CD4-positive, alpha-beta T cell (primary cell): Measurements from ENCODE around the gene SERPINB7. TPM values are rescaled to one million over a fixed set of nuclear protein-coding genes. Genes with fewer than 3 reads are reported as not detected.

ENCODE experiments used
- ATAC-seq: fragments of 200-7000 bp; cut with Tn5 transposase; one replicate; pipeline ENCODE4 v1.10.0; 2022; ENCODE audit warnings: mild to moderate bottlenecking; ENCODE audit not compliant: poor library complexity
- CTCF ChIA-PET: fragments of 350-600 bp; sonication (Branson Sonifier 250); formaldehyde crosslinking; loops from one replicate; lab custom pipeline; 2021; ENCODE audit warnings: antibody characterized with exemption, inconsistent platforms; lab: Charles Lee
- POLR2A ChIA-PET: fragments of 350-600 bp; sonication (Branson Sonifier 250); formaldehyde crosslinking; loops from one replicate; lab custom pipeline; 2021; ENCODE audit warnings: antibody characterized with exemption, inconsistent platforms; lab: Charles Lee
- DNase-seq, 14 experiments: peaks; one replicate each; pipeline ENCODE4 v3.0.0-alpha.2; 2013 to 2020; ENCODE audit warnings: mixed read lengths in 2 of 14
- H3K27ac ChIP-seq, 2 donors: one replicate each; pipeline versions ENCODE4 v1.5.1 to v1.7.0; 2013; ENCODE audit warnings: low read length in 2 of 2, low read depth in 1 of 2, mild to moderate bottlenecking in 1 of 2
- H3K27me3 ChIP-seq, 2 experiments: 1 replicate in 1 of 2; 2 replicates in 1 of 2; pipeline versions ENCODE4 v1.6.1 to v1.7.0; 2013; ENCODE audit warnings: low read length in 2 of 2, control low read depth in 1 of 2, mild to moderate bottlenecking in 1 of 2, moderate library complexity in 1 of 2; ENCODE audit not compliant: insufficient read depth in 2 of 2, control insufficient read depth in 1 of 2
- H3K36me3 ChIP-seq: one replicate; pipeline ENCODE4 v1.6.1; 2013; ENCODE audit warnings: low read length, control low read depth; ENCODE audit not compliant: insufficient read depth
- H3K4me1 ChIP-seq: one replicate; pipeline ENCODE4 v1.6.1; 2013; ENCODE audit warnings: low read length, control low read depth; ENCODE audit not compliant: insufficient read depth
- H3K4me3 ChIP-seq: one replicate; pipeline ENCODE4 v1.5.1; 2013; ENCODE audit warnings: mild to moderate bottlenecking, low read length, moderate library complexity
- H3K9me3 ChIP-seq, 2 experiments: 1 replicate in 1 of 2; 2 replicates in 1 of 2; pipeline versions ENCODE4 v1.6.1 to v1.7.0; 2013; ENCODE audit warnings: low read length in 2 of 2, mild to moderate bottlenecking in 2 of 2, control low read depth in 1 of 2, moderate library complexity in 1 of 2; ENCODE audit not compliant: control insufficient read depth in 1 of 2, insufficient read depth in 1 of 2
- H3K27ac Mint-ChIP-seq: one replicate; pipeline ENCODE4 v1.8.0; 2020; ENCODE audit warnings: mixed read lengths
- H3K27me3 Mint-ChIP-seq: one replicate; pipeline ENCODE4 v1.8.0; 2021; ENCODE audit warnings: mixed read lengths
- H3K36me3 Mint-ChIP-seq: one replicate; pipeline ENCODE4 v1.8.0; 2021; ENCODE audit warnings: low read depth, mixed read lengths
- H3K4me1 Mint-ChIP-seq: one replicate; pipeline ENCODE4 v1.8.0; 2021; ENCODE audit warnings: low read depth, mixed read lengths
- H3K4me3 Mint-ChIP-seq: one replicate; pipeline ENCODE4 v1.8.0; 2020; ENCODE audit warnings: mild to moderate bottlenecking, mixed read lengths
- H3K9me3 Mint-ChIP-seq: one replicate; pipeline ENCODE4 v1.8.0; 2020; ENCODE audit warnings: mixed read lengths
- CTCF ChIP-seq: fragments of 200-600 bp; IDR thresholded peaks from one replicate; pipeline ENCODE4 v1.8.0; 2022; ENCODE audit warnings: antibody characterized with exemption, mild to moderate bottlenecking
- intact Hi-C, 2 experiments: fragments of 100-400 bp; cut with DNase I in 1 of 2; cut with micrococcal nuclease in 1 of 2; formaldehyde crosslinking; loops; one replicate each; pipeline versions ENCODE4 v1.15.1 to v1.9.0; 2023 to 2025; cut with DNase I, micrococcal nuclease
- total RNA-seq, 174 experiments: library from RNA in 2 of 174; stranded (reverse) in 2 of 174; gene quantifications; one replicate each; pipeline ENCODE4 v1.2.3 and lab custom pipeline; 2021 to 2026

Gene SERPINB7
- total RNA-seq, 2 experiments from 2014 or later = not detected

GRCh38 chr18:63831080-63831788 lies 56.0 kb downstream of the SERPINB7 start:
- Histone ChIP-seq H3K4me3 (no peak overlapping the region), H3K27ac (no peak overlapping the region), H3K36me3 (no peaks in the 10 kb centered on the region), H3K27me3 (peaks cover 0 to 3% of the 10 kb centered on the region in 2 experiments), H3K4me1 (no peaks in the 10 kb centered on the region), H3K9me3 (no peaks in the 10 kb centered on the region)
- intact Hi-C loops = no loop called here
- TF ChIP-seq CTCF = no peak
- H3K36me3 Mint-ChIP-seq = no peaks in the 10 kb centered on the region
- no peak for ATAC-seq
- no peak overlapping the region for H3K4me3 Mint-ChIP-seq
- CTCF ChIA-PET = no interaction called here
- DNase-seq = peak in 3 of 14 experiments; percentile 18
- no peaks in the 10 kb centered on the region for H3K4me1 Mint-ChIP-seq
- H3K27ac Mint-ChIP-seq = no peak overlapping the region
- no peaks in the 10 kb centered on the region for H3K9me3 Mint-ChIP-seq
- POLR2A ChIA-PET = no interaction called here
- H3K27me3 Mint-ChIP-seq = peaks cover 12% of the 10 kb centered on the region

GRCh38 chr18:63832470-63832869 lies 57.3 kb downstream of the SERPINB7 start:
- no peak for ATAC-seq
- ChIA-PET CTCF (no interaction called here), POLR2A (no interaction called here)

GRCh38 chr18:63834471-63835113 lies 59.4 kb downstream of the SERPINB7 start:
- no peak overlapping the region for H3K4me3 Mint-ChIP-seq
- no peak for TF ChIP-seq CTCF
- Histone ChIP-seq H3K9me3 (no peaks in the 10 kb centered on the region), H3K27me3 (peaks cover 0 to 6% of the 10 kb centered on the region in 2 experiments), H3K4me1 (no peaks in the 10 kb centered on the region), H3K36me3 (no peaks in the 10 kb centered on the region), H3K4me3 (no peak overlapping the region), H3K27ac (no peak overlapping the region)
- ATAC-seq (no peak), DNase-seq (no peak)
- peaks cover 23% of the 10 kb centered on the region for H3K27me3 Mint-ChIP-seq
- ChIA-PET POLR2A (no interaction called here), CTCF (no interaction called here)
- H3K9me3 Mint-ChIP-seq = no peaks in the 10 kb centered on the region
- intact Hi-C loops = no loop called here
- no peak overlapping the region for H3K27ac Mint-ChIP-seq
- H3K36me3 Mint-ChIP-seq = no peaks in the 10 kb centered on the region
- no peaks in the 10 kb centered on the region for H3K4me1 Mint-ChIP-seq

More at GRCh38 chr18:63832470-63832869, 57.3 kb downstream of the SERPINB7 start:
- Histone ChIP-seq H3K27ac (no peak overlapping the region), H3K27me3 (peaks cover 0 to 5% of the 10 kb centered on the region in 2 experiments), H3K9me3 (no peaks in the 10 kb centered on the region), H3K4me3 (no peak overlapping the region), H3K4me1 (no peaks in the 10 kb centered on the region), H3K36me3 (no peaks in the 10 kb centered on the region)
- Mint-ChIP-seq H3K36me3 (no peaks in the 10 kb centered on the region), H3K9me3 (no peaks in the 10 kb centered on the region), H3K27me3 (peaks cover 18% of the 10 kb centered on the region), H3K27ac (no peak overlapping the region), H3K4me1 (no peaks in the 10 kb centered on the region), H3K4me3 (no peak overlapping the region)
- no peak for DNase-seq
- no peak for TF ChIP-seq CTCF
- intact Hi-C loops = no loop called here
